ENCODE data around the gene RMDN2.
"Not testable (repeated sequence)": the region's sequence is repeated elsewhere in the genome, so short reads cannot be mapped to it uniquely, and the experiment has no call there.

GRCh38 chr2:37963901-37964300 lies 38.8 kb downstream of the RMDN2 start:
- not testable (repeated sequence) for TF ChIP-seq CTCF (IDR thresholded peaks at IDR 0.05; ENCODE audit: low read depth, low read length, missing input control); ATF3 (IDR thresholded peaks at IDR 0.05)

Measured in liver (tissue), 3 donors.